ENCODE results near the gene RALGDS. TPM values are rescaled to one million over a fixed set of nuclear protein-coding genes. Genes with fewer than 3 reads are reported as not detected.

RALGDS gene
- total RNA-seq, 2 donors from 2014 or later, result 24.2 to 39.7 TPM

DNA sequence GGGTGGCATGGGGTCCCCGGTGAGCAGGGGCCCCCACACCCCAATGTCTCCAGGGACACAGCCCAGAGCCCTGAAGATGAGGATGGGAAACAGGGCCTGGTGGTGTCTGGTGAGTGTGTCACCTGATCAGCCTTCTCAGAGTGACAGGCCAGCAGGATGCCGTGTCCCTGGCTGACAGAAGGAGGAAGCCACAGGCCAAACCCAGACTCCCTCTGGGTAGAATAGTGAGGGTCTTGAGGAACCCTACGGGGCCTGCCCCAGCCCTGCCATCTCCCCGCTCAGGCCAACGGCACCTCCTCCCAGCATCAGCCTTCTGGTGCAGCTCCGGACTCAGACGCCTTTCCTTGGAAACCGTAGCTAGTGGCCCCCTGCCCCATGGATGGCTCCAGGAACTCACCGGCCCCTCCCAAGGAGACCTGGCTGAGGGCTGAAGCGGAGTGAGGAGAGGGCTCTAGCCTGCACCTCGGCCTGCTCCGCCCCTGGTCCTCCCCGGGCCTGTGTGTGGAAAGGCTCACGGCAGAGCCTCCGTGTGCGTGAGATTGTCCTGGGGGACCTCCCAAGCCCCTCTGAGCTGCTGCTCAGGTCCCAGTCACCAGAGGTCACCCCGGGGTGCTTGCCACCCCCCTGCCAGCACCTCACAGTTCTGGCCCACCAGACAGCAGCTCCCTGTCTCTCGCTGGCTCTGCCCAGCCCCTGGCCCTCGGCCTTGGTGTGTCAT, 6.0 kb downstream of the RALGDS start:
- Histone ChIP-seq H3K4me3 (no peak overlapping the region), H3K27ac (no peak overlapping the region), H3K36me3 (peaks cover 2% of the 10 kb centered on the region), H3K4me1 (peaks cover 38% of the 10 kb centered on the region), H3K9me3 (no peaks in the 10 kb centered on the region), H3K9ac (ENCODE audit: low read depth in 2 of 2, low read length in 2 of 2) (peak overlapping the region; percentile 27 to 56), H3K27me3 (no peaks in the 10 kb centered on the region)
- DNase-seq, result no peak
- TF ChIP-seq, protein P1, sequence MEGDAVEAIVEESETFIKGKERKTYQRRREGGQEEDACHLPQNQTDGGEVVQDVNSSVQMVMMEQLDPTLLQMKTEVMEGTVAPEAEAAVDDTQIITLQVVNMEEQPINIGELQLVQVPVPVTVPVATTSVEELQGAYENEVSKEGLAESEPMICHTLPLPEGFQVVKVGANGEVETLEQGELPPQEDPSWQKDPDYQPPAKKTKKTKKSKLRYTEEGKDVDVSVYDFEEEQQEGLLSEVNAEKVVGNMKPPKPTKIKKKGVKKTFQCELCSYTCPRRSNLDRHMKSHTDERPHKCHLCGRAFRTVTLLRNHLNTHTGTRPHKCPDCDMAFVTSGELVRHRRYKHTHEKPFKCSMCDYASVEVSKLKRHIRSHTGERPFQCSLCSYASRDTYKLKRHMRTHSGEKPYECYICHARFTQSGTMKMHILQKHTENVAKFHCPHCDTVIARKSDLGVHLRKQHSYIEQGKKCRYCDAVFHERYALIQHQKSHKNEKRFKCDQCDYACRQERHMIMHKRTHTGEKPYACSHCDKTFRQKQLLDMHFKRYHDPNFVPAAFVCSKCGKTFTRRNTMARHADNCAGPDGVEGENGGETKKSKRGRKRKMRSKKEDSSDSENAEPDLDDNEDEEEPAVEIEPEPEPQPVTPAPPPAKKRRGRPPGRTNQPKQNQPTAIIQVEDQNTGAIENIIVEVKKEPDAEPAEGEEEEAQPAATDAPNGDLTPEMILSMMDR (IDR thresholded peaks at IDR 0.05), result no peak
- intact Hi-C loops (cut with DNase I), result no loop called here

DNA sequence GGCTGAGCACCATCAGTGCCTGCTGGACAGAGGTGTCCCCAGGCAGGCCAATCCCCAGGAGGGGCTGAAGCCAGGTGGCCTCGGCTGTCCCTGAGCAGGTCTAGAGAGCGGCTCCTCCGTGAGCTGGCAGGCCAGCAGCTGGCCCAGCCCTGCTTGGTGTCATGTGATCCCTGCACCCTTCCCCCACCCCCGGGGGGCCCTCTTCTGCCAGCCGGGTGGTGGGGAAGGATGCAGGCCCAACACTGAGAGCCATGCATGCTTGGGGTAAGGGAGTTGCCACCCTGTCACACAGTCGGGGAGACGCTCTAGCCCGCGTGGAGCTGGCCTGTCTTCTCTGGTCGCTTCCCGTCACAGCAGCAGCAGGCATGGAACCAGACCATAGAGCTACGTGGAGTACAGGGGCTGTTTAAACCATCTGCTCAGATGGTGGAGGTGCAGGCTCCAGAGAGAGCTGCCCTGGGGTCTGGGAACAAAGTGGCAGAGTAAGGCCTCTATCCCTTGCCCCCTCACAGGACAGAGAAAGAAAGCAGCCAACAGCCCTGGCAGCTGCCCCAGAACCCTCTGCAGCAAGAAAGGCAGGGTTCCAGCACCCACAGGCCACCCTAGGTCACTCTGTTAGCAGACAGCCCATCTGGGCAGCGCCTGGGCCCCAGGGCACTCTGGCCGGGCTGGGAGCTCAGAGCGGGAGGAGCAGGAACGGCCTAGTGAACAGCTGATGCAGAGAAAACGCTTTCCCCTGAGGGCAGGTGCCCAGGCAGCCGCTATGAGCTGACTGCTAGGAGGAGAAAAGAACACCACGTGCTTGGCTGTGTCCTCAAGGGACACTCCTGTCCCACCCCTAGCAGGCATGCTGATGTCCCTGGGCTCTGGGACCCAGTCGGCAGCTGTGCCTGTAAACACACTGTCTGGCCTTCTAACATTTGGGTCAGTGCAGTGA, 6.8 kb downstream of the RALGDS start:
- TF ChIP-seq, protein P1 (IDR thresholded peaks at IDR 0.05), result no peak
- intact Hi-C loops (cut with DNase I), result no loop called here
- H3K4me3 ChIP-seq, result no peak overlapping the region
- H3K27ac ChIP-seq, result peak overlapping the region; percentile 29
- H3K9ac ChIP-seq (ENCODE audit: low read depth in 2 of 2, low read length in 2 of 2), result peak overlapping the region; percentile 27 to 61
- H3K27me3 ChIP-seq, result no peaks in the 10 kb centered on the region
- H3K36me3 ChIP-seq, result peaks cover 7% of the 10 kb centered on the region
- no peak for DNase-seq
- H3K9me3 ChIP-seq, result no peaks in the 10 kb centered on the region
- peaks cover 30% of the 10 kb centered on the region for H3K4me1 ChIP-seq

DNA sequence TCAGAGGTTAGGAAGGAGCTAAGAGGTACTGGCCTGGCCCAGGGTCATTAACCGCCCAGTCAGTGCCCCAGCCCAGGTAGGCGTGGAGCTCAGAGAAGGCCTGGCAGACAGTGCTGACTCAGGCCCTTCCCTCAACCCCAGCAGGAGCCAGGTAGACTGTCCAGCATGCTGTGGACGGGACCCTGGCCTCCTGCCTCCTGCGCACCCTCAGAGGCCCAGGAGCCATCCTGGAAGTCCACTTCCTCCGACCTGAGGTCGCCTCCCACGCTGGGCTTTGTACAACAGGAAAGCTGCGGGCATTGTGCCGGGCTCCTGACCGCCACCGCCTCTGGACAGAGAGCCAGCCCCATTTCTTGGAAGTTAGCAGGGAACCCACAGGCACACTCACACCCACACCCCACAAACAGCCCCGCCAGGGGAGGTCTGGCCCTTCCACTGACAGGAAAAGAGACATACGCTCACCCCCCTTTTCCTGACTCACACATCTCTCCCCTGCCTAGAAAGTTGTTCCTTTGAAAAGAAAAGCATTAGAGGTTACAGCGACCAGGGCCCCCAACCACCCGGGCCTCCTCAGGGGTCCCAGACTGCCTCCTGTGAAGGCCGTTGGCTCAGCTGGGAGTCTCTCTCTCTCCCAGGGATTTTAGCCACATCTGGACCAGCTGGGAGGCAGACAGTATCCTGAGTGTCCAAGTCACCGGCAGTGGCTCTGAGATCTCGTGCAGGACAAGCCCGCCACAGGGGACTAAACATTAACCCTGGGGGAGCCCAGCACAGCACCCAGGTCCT, 7.7 kb downstream of the RALGDS start:
- Histone ChIP-seq H3K9ac (ENCODE audit: low read depth in 2 of 2, low read length in 2 of 2) (peak overlapping the region; percentile 19 to 61), H3K27ac (peak overlapping the region; percentile 29), H3K9me3 (no peaks in the 10 kb centered on the region), H3K36me3 (peaks cover 12% of the 10 kb centered on the region), H3K4me1 (peaks cover 27% of the 10 kb centered on the region), H3K4me3 (no peak overlapping the region), H3K27me3 (no peaks in the 10 kb centered on the region)
- no peak for DNase-seq
- TF ChIP-seq, protein P1 (IDR thresholded peaks at IDR 0.05), result no peak
- intact Hi-C loops (cut with DNase I), result no loop called here

DNA sequence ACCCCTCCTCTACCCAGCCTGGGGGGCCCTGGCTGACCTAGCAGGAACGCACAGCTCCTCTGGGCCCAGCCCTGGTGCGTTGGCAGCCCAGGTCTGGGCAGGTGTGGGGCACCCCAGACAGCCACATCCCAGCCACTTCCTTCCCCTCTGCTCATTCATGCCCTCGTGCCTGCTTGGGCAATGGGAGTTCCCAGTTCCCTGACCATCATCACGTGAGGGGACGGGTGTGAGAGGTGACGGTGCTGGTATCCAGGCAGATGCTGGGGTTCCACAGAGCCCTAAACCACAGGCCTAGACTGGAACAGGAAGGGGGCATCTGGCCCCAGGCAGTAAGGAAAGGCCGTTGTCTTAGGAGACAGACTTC, 8.4 kb downstream of the RALGDS start:
- peaks cover 18% of the 10 kb centered on the region for H3K36me3 ChIP-seq
- no peak for DNase-seq
- intact Hi-C loops (cut with DNase I), result no loop called here
- H3K4me1 ChIP-seq, result peaks cover 27% of the 10 kb centered on the region
- H3K27me3 ChIP-seq, result no peaks in the 10 kb centered on the region
- H3K9ac ChIP-seq (ENCODE audit: low read depth in 2 of 2, low read length in 2 of 2), result peak overlapping the region in 1 of 2 donors; percentile 19
- TF ChIP-seq, protein P1 (IDR thresholded peaks at IDR 0.05), result no peak
- H3K9me3 ChIP-seq, result no peaks in the 10 kb centered on the region
- no peak overlapping the region for H3K27ac ChIP-seq
- no peak overlapping the region for H3K4me3 ChIP-seq
